ENCODE data around the gene RPS6KL1.

Gene RPS6KL1

GRCh38 chr14:74859757-74860552 lies 63.1 kb downstream of the RPS6KL1 start:
- no peak for DNase-seq (ENCODE audit: low read depth in 2 of 2, low spot score in 1 of 2)

- DNase-seq (ENCODE audit: low read depth in 2 of 2, low spot score in 1 of 2) = no peak
Observed at GRCh38 chr14:74858022-74858421, 65.0 kb downstream of the RPS6KL1 start.

- no peak for DNase-seq (ENCODE audit: low read depth in 2 of 2, low spot score in 1 of 2)
Observed at GRCh38 chr14:74856366-74856765, 66.7 kb downstream of the RPS6KL1 start.

- no peak for DNase-seq (ENCODE audit: low read depth in 2 of 2, low spot score in 1 of 2)
Observed at GRCh38 chr14:74855945-74856344, 67.1 kb downstream of the RPS6KL1 start.

GRCh38 chr14:74855021-74855420 lies 68.0 kb downstream of the RPS6KL1 start:
- no peak for DNase-seq (ENCODE audit: low read depth in 2 of 2, low spot score in 1 of 2)
